ENCODE results near the gene FBN3. TPM values are rescaled to one million over a fixed set of nuclear protein-coding genes. Genes with fewer than 3 reads are reported as not detected.

FBN3 gene
- polyA plus RNA-seq, 1 donor (not counting 4 experiments of a cell fraction or from before 2014, with no cell fraction given): not detected

DNA sequence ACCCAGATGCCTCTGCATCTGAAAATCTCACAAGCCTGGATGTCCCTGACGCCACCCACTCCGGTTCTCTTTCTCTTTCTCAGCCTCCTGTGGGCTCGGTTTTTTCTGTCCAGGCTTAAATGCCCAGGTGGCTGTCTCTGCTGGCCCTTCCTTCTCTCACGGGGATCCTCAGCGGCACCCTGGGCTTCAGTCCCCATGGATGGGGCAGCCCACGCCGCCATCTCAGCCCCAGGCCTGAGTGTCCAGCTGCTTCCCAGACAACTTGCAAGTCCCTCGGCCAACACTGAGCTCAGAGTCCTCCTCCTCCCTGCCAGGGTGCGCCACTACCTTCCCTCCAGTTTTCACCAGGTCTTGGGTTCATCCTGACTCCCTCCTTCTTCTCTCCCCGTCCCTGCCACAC lies 6.4 kb downstream of the FBN3 start:
- Histone ChIP-seq H3K9me1 (ENCODE audit: control insufficient read depth, extremely low read depth, insufficient read depth, low read length) (no peaks in the 10 kb centered on the region), H3K4me2 (ENCODE audit: control insufficient read depth, extremely low read depth, insufficient read depth, low read depth, low read length) (peak overlapping the region; percentile 41), H3K79me2 (ENCODE audit: control insufficient read depth, insufficient read depth, low read length) (no peaks in the 10 kb centered on the region), H3K4me1 (ENCODE audit: control insufficient read depth, extremely low read depth, insufficient read depth, low read length) (peaks cover 4% of the 10 kb centered on the region), H3K4me3 (ENCODE audit: control insufficient read depth in 2 of 3, extremely low read depth in 1 of 3, insufficient read depth in 2 of 3, low read depth in 1 of 3, low read length in 3 of 3) (no peak overlapping the region), H3K27ac (ENCODE audit: control insufficient read depth, insufficient read depth, low read length) (no peak overlapping the region), H3K9me3 (ENCODE audit: control insufficient read depth, low read depth, low read length) (no peaks in the 10 kb centered on the region), H3K36me3 (ENCODE audit: control insufficient read depth in 2 of 2, extremely low read depth in 1 of 2, insufficient read depth in 2 of 2, low read length in 2 of 2) (no peaks in the 10 kb centered on the region), H2AFZ (ENCODE audit: control insufficient read depth, low read length) (no peak overlapping the region), H3K9ac (ENCODE audit: control insufficient read depth, extremely low read depth, insufficient read depth, low read length) (no peak overlapping the region), H3K27me3 (ENCODE audit: control insufficient read depth, extremely low read depth, insufficient read depth, low read length) (peaks cover 46% of the 10 kb centered on the region), H4K20me1 (ENCODE audit: control insufficient read depth, extremely low read depth, insufficient read depth, low read length) (no peaks in the 10 kb centered on the region)
- dilution Hi-C loops (cut with MboI; ENCODE audit: extremely low pct_ligation_motif_present, low sequenced_read_pairs): no loop called here
- TF ChIP-seq EZH2 (IDR thresholded peaks at IDR 0.05; ENCODE audit: low read length): no peak
- TF ChIP-seq, protein P1, sequence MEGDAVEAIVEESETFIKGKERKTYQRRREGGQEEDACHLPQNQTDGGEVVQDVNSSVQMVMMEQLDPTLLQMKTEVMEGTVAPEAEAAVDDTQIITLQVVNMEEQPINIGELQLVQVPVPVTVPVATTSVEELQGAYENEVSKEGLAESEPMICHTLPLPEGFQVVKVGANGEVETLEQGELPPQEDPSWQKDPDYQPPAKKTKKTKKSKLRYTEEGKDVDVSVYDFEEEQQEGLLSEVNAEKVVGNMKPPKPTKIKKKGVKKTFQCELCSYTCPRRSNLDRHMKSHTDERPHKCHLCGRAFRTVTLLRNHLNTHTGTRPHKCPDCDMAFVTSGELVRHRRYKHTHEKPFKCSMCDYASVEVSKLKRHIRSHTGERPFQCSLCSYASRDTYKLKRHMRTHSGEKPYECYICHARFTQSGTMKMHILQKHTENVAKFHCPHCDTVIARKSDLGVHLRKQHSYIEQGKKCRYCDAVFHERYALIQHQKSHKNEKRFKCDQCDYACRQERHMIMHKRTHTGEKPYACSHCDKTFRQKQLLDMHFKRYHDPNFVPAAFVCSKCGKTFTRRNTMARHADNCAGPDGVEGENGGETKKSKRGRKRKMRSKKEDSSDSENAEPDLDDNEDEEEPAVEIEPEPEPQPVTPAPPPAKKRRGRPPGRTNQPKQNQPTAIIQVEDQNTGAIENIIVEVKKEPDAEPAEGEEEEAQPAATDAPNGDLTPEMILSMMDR (optimal IDR thresholded peaks at IDR 0.05 in 1 of 3, IDR thresholded peaks at IDR 0.05 in 1 of 3, conservative IDR thresholded peaks at IDR 0.05 in 1 of 3; ENCODE audit: extremely low read depth in 1 of 3, insufficient read depth in 2 of 3, low read length in 3 of 3): no peak
- no peak for FAIRE-seq
- DNase-seq (ENCODE audit: low read depth, low spot score): no peak

DNA sequence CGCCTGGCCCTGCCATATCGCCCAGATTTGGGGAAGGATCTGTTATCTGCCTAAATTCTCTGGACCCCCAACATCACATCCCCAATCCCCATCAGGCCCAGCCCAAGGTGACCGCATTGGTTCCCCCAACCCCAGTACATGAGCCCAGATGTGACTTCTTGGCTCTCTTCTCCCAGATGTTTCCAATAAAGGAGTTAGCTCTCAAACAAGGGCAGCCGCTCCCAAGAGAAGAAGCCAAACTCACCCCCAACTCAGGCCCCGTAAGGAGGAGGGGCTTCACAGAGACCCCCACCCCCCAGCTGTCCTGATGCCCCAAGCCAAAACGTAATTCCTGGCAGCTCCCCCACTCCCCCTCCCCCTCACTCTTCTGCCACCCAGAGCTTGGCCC lies 6.9 kb downstream of the FBN3 start:
- H3K9me3 ChIP-seq (ENCODE audit: control insufficient read depth, low read depth, low read length): no peaks in the 10 kb centered on the region
- H2AFZ ChIP-seq (ENCODE audit: control insufficient read depth, low read length): no peak overlapping the region
- no peak for DNase-seq (ENCODE audit: low read depth, low spot score)
- dilution Hi-C loops (cut with MboI; ENCODE audit: extremely low pct_ligation_motif_present, low sequenced_read_pairs): no loop called here
- H3K9ac ChIP-seq (ENCODE audit: control insufficient read depth, extremely low read depth, insufficient read depth, low read length): no peak overlapping the region
- H3K27ac ChIP-seq (ENCODE audit: control insufficient read depth, insufficient read depth, low read length): no peak overlapping the region
- peaks cover 40% of the 10 kb centered on the region for H3K27me3 ChIP-seq (ENCODE audit: control insufficient read depth, extremely low read depth, insufficient read depth, low read length)
- peaks cover 4% of the 10 kb centered on the region for H3K4me1 ChIP-seq (ENCODE audit: control insufficient read depth, extremely low read depth, insufficient read depth, low read length)
- H3K79me2 ChIP-seq (ENCODE audit: control insufficient read depth, insufficient read depth, low read length): no peaks in the 10 kb centered on the region
- H3K36me3 ChIP-seq (ENCODE audit: control insufficient read depth in 2 of 2, extremely low read depth in 1 of 2, insufficient read depth in 2 of 2, low read length in 2 of 2): no peaks in the 10 kb centered on the region
- H3K4me3 ChIP-seq (ENCODE audit: control insufficient read depth in 2 of 3, extremely low read depth in 1 of 3, insufficient read depth in 2 of 3, low read depth in 1 of 3, low read length in 3 of 3): no peak overlapping the region
- no peaks in the 10 kb centered on the region for H4K20me1 ChIP-seq (ENCODE audit: control insufficient read depth, extremely low read depth, insufficient read depth, low read length)
- FAIRE-seq: no peak
- no peaks in the 10 kb centered on the region for H3K9me1 ChIP-seq (ENCODE audit: control insufficient read depth, extremely low read depth, insufficient read depth, low read length)
- H3K4me2 ChIP-seq (ENCODE audit: control insufficient read depth, extremely low read depth, insufficient read depth, low read depth, low read length): no peak overlapping the region
- TF ChIP-seq, protein P1 (optimal IDR thresholded peaks at IDR 0.05 in 1 of 3, IDR thresholded peaks at IDR 0.05 in 1 of 3, conservative IDR thresholded peaks at IDR 0.05 in 1 of 3; ENCODE audit: extremely low read depth in 1 of 3, insufficient read depth in 2 of 3, low read length in 3 of 3): no peak
- TF ChIP-seq EZH2 (IDR thresholded peaks at IDR 0.05; ENCODE audit: low read length): no peak

Measured in keratinocyte (primary cell).